ENCODE data around the gene THSD7B.
"Not testable (repeated sequence)": the region's sequence is repeated elsewhere in the genome, so short reads cannot be mapped to it uniquely, and the experiment has no call there.

THSD7B gene, protein sequence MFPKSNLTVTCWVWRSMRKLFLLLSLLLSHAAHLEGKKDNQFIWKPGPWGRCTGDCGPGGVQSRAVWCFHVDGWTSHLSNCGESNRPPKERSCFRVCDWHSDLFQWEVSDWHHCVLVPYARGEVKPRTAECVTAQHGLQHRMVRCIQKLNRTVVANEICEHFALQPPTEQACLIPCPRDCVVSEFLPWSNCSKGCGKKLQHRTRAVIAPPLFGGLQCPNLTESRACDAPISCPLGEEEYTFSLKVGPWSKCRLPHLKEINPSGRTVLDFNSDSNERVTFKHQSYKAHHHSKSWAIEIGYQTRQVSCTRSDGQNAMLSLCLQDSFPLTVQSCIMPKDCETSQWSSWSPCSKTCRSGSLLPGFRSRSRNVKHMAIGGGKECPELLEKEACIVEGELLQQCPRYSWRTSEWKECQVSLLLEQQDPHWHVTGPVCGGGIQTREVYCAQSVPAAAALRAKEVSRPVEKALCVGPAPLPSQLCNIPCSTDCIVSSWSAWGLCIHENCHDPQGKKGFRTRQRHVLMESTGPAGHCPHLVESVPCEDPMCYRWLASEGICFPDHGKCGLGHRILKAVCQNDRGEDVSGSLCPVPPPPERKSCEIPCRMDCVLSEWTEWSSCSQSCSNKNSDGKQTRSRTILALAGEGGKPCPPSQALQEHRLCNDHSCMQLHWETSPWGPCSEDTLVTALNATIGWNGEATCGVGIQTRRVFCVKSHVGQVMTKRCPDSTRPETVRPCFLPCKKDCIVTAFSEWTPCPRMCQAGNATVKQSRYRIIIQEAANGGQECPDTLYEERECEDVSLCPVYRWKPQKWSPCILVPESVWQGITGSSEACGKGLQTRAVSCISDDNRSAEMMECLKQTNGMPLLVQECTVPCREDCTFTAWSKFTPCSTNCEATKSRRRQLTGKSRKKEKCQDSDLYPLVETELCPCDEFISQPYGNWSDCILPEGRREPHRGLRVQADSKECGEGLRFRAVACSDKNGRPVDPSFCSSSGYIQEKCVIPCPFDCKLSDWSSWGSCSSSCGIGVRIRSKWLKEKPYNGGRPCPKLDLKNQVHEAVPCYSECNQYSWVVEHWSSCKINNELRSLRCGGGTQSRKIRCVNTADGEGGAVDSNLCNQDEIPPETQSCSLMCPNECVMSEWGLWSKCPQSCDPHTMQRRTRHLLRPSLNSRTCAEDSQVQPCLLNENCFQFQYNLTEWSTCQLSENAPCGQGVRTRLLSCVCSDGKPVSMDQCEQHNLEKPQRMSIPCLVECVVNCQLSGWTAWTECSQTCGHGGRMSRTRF (N-terminal part only)

DNA sequence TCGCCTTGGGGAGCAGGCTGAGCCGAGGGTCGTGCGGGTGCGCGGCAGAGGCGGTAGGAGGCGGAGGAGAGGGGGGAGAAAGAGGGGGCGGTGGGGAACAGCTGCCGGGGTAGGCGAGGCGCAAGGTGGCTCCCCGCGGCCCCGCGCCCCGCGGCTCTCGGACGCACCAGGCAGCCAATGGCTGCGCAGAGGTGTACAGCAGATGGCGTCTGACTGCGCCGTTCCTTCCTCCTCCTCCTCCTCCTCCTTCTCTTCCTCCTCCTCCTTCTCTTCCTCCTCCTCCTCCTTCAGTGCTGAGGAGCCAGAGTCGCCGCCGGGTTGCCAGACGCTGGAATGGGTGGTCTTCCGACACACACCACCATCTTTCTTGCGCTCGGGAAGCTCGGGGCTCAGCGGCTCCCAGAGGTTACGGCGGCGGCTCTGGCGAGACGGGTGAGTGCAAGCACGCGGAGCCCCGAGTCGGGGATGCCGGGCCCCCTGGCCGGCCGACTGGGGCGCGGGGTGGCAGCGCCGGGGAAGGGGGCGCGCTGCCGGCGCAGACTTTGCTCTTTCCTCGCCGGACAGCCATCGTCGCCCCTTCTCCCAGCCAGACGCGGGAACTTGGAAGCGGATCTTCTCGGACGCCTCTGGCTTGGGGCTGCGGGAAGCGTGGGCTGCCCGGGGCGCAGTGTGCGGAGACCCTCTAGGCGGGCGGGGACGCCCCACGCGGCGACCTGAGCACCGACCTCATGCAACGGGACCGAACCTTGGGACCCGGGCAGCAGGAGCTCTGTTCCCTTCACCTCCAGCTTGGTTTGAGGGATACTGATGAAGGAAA is at the start of gene THSD7B:
Gene THSD7B, plus strand, starts transcription at position 290 of the 817 bp plus-strand sequence. CDS start 116,634 bp downstream, outside the sequence.
- H3K27ac ChIP-seq: no peak within 1 kb of the TSS
- no peak for DNase-seq (ENCODE audit: low read depth, low spot score)

DNA sequence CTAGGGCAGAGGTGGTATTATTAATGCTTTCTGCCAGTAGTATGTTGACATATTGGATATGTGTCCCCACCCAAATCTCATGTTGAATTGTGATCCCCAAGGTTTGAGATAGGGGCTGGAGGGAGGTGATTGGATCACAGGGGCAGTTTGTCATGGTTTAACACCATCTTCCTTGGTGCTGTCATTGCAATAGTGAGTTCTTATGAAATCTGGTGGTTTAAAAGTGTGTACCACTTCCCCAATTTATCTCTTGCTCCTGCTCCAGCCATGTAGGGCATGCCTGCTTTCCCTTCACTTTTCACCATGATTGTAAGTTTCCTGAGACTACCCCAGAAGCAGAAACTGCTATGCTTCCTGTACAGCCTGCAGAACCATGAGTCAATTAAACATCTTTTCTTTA is 47.1 kb upstream of the THSD7B start:
- H3K27ac ChIP-seq: no peak overlapping the region
- DNase-seq (ENCODE audit: low read depth, low spot score): no peak

DNA sequence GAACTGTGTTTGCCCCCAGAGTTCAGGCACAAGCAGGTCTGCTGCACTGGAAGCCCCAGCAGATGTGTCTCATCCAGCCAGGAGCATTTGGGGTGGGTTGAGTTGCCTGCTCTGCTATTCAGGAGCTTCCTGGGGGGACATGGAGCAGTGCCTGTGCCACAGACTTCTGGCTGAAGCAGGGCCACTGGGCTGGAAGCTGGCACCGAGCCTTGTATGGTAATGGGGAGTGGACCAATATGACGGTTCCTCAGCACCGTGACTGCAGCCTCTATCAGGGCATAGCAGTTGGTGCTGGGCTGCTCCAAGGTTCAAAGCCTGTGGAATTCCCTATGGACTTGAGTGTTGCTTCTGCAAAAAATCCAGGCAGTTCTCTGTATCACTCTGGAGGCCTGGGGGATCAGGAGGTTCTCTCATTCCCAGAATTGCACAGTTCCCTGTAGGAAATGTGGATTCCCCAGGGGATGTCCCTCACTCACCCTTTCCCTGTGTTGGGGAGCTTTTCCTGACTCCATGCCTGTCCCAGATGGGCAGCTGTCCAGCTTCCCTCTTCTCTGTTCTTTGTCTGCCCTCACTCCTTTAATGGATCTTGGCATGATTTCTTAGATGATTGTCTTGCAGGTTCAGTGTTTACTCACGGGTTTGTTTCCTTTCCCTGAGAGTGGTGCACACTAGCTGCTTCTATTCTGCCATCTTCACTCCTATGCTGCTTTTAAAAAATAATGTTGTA is 37.2 kb upstream of the THSD7B start:
- H3K27ac ChIP-seq: no peak overlapping the region
- DNase-seq (ENCODE audit: low read depth, low spot score): no peak

DNA sequence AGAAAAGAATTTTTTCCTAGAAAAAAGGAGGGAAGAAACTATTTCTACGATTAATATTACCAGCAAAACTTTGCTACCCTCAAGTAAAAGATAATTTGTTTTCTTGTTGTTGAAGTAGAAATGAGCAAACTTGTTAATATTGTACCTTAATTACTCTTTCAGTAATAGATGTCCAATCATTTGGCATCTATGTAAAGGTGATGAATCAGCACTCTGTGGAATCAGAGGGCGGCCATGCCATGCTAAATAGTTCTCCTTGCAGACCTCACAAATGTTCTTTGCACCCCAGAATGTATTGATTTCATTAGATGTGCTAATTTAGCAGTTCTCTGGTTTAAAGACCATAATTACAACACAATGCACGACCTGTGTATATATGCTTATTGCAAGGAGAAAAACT is 29.1 kb upstream of the THSD7B start:
- no peak overlapping the region for H3K27ac ChIP-seq
- DNase-seq (ENCODE audit: low read depth, low spot score): no peak

DNA sequence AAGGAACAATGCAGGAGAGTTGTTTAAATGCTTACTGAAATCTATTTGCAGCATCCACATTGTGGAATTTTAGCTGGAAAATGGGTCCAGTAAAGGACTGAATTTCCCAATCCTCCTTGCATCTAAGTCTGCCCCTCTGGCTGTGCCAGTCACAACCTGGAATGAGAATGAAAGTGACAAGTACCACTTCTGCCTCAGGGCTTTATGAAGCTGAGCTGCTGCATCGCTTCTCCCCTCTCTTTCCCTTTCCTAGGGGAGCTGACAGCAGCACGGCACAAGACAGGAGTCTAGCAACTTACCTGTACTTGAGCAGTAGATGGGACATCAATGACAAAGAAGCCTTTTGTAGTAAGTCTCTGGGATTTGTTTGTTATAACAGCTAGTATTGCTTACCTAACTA is 27.3 kb upstream of the THSD7B start:
- no peak for DNase-seq (ENCODE audit: low read depth, low spot score)
- no peak overlapping the region for H3K27ac ChIP-seq

DNA sequence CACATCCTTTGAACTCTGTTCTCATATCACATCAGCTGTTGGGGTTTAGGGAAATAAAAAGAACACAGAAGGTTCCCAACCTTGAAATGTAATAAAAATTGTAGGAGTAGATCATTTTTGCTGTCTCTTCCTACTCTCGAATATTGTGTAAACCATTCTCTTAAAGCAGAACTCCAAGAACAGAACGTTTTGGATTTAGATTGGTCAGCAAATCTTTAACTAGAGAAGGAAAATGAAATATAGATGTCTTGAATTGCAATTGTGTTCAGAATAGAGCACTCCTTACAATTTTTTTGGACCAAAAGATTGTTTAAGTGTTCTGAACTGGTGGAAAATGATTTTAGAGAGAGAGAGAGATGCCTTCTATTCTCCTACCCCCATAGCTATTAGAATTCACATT is 23.9 kb upstream of the THSD7B start:
- H3K27ac ChIP-seq: no peak overlapping the region
- DNase-seq (ENCODE audit: low read depth, low spot score): no peak

DNA sequence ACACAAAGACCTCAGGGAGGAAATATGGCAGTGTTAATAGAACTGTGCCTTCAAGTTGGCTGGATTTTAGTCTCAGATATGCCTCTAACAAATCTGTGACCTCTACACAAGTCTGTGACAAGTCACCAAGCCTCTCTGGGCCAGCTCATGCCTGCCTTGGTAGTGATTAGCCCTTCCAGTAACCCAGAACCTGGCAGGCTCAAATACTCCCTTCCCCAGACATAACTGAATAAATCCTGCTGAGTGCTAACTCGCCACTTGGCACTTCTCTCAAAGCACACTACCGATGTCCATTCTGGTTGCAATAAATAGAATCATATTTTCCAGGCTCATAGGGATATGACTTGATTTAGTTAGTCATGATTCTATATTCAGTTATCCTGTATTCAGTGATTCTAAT is 15.3 kb upstream of the THSD7B start:
- no peak overlapping the region for H3K27ac ChIP-seq
- DNase-seq (ENCODE audit: low read depth, low spot score): no peak

DNA sequence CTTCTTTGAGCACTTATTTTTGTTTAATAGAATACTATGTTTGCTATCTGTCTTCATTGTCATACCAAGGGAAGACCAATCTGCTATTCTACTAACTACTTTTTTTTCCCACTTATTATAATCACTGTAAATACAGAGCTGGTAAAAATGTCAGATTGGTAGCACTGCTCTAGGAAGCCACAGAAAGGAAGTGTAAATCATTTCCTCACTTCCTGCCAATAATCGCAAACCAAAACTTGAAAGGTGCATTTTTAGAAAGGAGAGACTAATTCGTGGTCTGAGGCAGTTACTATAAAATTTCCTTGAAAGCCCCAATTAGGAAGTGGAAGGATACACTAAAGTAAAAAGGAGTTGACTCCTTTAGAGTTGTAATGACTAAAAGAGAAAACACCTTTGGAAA is 13.9 kb upstream of the THSD7B start:
- DNase-seq (ENCODE audit: low read depth, low spot score): no peak
- no peak overlapping the region for H3K27ac ChIP-seq

DNA sequence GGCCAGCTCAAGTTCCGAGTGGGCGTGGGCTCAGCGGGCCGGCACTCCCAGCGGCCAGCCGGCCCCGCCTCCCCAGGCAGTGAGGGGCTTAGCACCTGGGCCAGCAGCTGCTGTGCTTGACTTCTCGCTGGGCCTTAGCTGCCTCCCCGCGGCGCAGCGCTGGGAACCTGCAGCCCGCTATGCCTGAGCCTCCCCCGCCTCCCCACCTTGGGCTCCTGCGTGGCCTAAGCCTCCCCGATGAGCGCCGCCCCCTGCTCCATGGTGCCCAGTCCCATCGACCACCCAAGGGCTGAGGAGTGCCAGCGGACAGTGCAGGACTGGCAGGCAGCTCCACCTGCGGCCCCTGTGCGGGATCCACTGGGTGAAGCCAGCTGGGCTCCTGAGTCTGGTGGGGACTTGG is 6.8 kb upstream of the THSD7B start:
- H3K27ac ChIP-seq; DNase-seq (ENCODE audit: low read depth, low spot score): not testable (repeated sequence)

DNA sequence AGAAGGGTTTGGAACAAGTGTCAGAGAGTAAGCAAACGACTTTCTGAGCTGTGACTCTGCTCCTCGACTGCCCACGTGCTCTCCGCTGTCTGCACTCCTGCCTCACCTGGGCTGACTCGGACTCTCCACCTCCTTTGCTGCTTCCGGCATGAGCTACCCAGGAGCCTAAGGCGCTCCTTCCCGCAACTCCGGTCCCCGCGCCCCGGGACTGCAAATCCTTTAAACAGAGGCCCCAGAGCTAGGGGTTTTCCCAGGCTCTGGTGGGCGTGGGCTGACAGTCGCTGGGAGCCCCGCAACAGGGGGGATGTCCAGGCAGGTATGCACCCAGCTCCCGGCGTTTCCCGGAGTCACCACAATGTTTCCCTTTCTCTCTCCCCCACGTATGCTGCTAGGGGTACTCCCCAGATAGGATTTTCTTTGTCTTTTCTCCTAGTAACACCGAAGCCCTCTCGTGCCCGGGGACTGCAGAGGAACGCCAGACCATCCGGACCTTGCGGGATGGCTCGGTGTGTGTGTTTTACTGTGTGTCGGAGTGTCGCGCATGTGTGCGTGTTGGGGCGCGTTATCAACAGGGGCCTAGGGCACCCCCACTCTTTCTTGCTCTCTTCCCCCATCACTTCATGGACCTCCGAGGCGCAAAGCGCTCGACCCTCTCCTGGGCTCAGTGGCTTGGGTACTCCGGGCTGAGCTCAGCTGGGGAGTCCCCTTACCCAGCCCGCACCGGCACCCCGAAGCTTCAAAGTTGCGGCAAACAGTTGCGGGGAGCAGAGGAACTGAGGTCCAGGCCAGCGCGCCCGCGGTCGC is 691 bp upstream of the THSD7B start:
- DNase-seq (ENCODE audit: low read depth, low spot score): peak; percentile 12
- H3K27ac ChIP-seq: no peak overlapping the region

DNA sequence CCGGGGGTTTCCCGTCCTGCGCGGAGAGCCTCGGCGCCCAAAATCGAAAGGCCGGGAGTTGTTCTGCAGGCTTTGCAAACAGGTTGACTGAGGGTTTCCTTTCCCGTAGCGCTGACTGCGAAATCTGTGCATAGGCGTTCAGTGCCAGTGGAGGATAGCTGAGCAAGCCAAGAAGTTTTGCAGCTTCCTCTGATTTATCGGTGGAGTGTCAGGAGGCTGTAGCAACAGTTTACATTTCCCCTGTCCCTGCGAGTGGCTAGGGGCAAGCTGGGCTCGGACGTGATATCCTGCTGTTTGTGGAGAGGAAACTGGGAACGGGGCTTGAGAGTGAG is 694 bp downstream of the THSD7B start:
- H3K27ac ChIP-seq: no peak overlapping the region
- DNase-seq (ENCODE audit: low read depth, low spot score): no peak

DNA sequence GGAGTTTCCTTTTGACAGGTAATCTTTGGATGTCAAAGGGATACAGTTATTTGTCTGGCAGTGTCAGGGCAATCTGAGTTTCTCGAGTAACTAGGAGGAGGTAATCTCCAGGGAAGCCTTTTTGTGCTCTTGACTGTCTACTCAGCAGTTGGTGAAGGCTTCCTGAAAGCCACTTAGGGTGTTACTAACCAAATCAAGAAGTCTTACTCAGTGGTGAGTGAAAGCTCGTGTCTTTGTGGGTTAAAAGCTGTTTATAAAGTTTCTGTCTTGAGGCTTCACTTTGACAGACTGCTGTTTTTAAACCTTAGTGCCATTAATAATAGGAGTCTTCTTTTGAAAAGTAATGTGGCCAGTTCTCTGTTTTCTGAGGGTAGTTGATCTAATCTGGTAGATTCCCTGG is 1.7 kb downstream of the THSD7B start:
- no peak for DNase-seq (ENCODE audit: low read depth, low spot score)
- no peak overlapping the region for H3K27ac ChIP-seq

DNA sequence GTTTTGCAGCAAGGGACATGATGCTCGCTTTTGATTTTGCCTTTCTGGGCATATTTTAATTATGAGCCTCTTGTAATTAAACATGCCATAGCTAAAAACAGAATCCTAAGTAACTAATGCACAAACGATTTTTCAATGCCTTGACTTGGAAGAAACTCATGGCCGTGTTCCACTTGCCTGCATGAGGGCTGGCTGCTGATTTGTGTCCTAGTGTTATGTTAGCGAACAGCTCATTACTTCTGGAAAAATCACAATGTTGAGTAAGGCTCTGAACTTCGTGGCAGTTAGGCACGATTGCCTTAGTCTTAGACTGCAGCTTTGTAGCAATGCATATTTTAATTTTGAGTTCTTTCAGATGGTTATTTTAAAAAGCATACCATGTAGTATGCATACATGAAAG is 4.5 kb downstream of the THSD7B start:
- no peak for DNase-seq (ENCODE audit: low read depth, low spot score)
- no peak overlapping the region for H3K27ac ChIP-seq

DNA sequence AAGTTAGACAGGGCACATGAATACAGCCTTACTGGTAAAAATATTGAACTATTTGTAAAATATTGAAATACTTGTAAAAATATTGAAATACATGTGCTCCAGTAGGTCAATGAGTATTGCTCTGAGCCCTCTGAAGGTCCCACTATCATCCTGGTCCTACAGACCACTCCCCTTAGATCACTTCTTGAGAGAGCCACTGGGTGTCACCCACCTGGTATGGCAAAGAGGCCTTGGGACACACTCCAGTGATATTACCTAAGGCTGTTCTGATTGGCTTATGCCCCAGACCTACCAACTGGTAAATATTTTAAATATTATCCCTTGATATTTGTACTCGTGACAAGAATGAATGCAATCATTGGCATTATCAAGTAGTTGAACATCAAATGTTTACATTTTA is 5.0 kb downstream of the THSD7B start:
- DNase-seq (ENCODE audit: low read depth, low spot score): no peak
- H3K27ac ChIP-seq: no peak overlapping the region

DNA sequence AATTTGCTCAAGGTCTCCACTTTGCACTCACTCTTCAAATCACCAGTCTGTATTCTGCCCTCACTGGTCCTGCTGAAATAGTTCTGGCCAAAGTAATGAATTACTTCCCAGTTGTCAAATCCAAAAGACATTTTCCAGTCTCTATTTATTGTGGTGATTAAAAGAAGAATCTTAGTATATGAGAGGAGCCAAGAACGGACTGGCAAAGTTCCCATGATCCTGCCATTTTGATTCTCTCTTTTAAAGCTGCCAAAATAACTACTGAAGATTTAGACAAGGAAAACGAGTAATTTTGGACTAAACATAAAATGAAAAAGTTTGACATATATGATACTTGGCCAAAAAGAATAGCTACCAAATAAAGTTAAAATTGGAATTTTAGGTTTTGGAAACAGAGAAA is 12.0 kb downstream of the THSD7B start:
- DNase-seq (ENCODE audit: low read depth, low spot score): no peak
- H3K27ac ChIP-seq: no peak overlapping the region

DNA sequence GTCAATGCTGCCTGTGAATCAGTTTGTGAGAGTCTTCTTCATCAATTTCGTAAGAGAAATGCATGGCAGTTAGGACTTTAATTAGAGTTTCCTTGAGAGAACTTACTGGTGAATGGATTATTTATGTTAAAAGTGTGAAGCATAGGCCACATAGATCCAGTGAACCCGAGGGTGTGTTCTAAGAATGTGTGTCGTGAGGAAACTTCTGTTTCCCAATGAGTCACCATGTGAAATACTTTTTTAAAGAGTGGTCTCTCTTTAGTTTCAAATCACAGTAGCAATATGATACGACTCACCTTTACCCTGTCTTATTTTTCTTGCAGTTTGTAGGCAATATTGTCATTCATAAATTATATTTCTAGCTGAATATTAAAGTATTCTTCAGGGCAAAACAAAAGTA is 18.5 kb downstream of the THSD7B start:
- DNase-seq (ENCODE audit: low read depth, low spot score): no peak
- no peak overlapping the region for H3K27ac ChIP-seq

DNA sequence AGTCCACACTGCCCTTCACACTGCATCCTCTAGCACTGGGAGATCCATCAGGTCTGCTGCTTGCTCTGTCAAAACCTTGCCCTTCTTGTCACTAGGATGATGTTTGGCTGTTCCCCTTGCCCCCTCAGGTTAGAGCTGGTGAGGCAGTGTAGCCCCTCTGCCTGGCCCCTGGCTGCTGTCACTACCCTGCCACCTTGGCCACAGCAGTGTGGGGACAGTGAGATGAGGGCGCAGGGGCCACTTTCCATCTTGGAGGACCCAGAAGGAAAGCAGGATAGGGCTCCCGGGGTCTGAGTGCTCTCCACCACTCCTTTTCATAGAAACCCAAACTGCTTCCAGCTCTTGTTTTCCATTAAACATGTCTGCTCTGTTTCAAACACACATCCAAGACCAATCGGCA is 19.9 kb downstream of the THSD7B start:
- DNase-seq (ENCODE audit: low read depth, low spot score): no peak
- no peak overlapping the region for H3K27ac ChIP-seq

DNA sequence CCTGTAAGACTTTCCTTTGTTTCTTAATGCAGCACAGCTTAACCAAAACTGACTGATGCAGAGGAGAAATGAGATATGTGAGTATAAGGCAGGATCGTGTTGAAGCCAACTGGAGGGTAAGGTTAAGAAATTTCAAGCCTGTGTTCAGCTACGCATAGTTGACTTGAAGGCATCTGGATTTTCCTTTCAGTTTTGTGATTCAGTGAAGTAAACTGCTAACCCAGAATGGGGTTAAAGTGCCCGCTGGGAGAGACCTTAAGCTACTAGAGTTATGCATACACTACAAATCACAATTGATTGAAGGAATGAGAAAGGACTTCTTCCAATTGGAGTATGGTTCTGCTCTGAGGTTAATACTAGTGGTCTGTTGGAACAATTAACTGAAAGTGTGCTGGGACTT is 22.6 kb downstream of the THSD7B start:
- DNase-seq (ENCODE audit: low read depth, low spot score): no peak
- no peak overlapping the region for H3K27ac ChIP-seq

DNA sequence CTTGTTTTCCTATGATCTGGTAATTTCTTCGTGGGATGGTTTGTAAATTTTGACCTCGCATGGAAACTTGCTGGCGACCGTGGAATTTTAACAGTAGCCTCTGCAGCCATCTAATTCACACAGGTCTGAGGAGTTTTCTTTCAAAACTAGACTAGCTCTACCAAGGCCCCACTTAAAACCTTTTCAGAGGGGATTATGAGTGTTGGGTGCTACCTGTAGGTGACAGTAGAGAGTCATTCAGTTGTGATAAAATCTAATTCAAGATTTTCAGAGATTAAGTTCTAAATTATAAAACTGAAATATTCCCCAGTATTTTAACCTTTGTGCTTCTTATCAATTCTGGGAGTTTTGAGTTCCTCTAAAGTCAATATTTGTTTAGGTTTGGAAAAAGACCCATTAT is 31.0 kb downstream of the THSD7B start:
- H3K27ac ChIP-seq: no peak overlapping the region
- DNase-seq (ENCODE audit: low read depth, low spot score): no peak

Data from epithelial cell of prostate (primary cell).